ENCODE data around the gene GPRIN3.

Gene GPRIN3

GRCh38 chr4:89347363-89348025, 39.9 kb upstream of the GPRIN3 start:
- no peak for DNase-seq (ENCODE audit: low spot score)
- in situ Hi-C loops (cut with MboI; ENCODE audit: low pct_unique_long_range_greater_than_20kb, low sequenced_read_pairs, unreplicated experiment): no loop called here
- TF ChIP-seq, protein P1, sequence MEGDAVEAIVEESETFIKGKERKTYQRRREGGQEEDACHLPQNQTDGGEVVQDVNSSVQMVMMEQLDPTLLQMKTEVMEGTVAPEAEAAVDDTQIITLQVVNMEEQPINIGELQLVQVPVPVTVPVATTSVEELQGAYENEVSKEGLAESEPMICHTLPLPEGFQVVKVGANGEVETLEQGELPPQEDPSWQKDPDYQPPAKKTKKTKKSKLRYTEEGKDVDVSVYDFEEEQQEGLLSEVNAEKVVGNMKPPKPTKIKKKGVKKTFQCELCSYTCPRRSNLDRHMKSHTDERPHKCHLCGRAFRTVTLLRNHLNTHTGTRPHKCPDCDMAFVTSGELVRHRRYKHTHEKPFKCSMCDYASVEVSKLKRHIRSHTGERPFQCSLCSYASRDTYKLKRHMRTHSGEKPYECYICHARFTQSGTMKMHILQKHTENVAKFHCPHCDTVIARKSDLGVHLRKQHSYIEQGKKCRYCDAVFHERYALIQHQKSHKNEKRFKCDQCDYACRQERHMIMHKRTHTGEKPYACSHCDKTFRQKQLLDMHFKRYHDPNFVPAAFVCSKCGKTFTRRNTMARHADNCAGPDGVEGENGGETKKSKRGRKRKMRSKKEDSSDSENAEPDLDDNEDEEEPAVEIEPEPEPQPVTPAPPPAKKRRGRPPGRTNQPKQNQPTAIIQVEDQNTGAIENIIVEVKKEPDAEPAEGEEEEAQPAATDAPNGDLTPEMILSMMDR (IDR thresholded peaks at IDR 0.05; ENCODE audit: extremely low read depth, insufficient read depth, missing control alignments): no peak

DNA sequence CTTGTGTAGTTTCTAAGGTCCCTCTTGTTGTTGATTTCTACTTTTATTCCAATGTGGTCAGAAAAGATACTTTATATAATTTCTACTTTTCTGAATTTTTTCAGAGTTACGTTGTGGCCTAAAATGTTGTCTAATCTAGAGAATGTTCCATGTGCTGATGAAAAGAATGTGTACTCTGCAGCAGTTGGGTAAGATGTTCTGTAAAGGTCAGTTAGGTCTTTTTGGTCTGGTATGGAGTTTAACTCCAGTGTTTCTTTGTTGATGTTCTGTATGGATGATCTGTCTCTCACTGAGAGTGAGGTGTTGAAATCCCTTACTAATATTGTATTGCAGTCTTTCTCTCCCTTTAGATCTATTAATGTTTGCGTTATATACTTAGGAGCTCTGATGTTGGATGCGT, 37.0 kb upstream of the GPRIN3 start:
- no peak for DNase-seq (ENCODE audit: low spot score)
- in situ Hi-C loops (cut with MboI; ENCODE audit: low pct_unique_long_range_greater_than_20kb, low sequenced_read_pairs, unreplicated experiment): no loop called here
- TF ChIP-seq, protein P1 (IDR thresholded peaks at IDR 0.05; ENCODE audit: extremely low read depth, insufficient read depth, missing control alignments): no peak

DNA sequence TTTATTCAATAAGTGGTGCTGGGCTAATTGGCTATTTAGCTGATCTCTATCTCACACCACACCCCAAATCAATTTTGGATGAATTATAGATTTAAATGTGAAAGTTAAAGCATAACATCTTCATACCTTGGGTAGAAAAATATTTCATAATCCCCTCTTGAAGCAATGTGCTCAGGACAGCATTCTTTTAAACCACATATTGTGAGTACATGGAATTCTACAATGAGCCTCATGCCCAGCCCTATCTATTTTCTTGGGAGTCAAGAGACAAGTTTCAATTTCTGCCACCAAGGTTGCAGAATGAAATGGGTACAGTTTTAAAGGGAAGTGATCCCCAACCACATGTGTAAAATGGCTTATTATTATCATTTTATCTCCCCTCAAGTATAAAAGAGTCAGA, 30.6 kb upstream of the GPRIN3 start:
- in situ Hi-C loops (cut with MboI; ENCODE audit: low pct_unique_long_range_greater_than_20kb, low sequenced_read_pairs, unreplicated experiment): no loop called here
- DNase-seq (ENCODE audit: low spot score): no peak
- TF ChIP-seq, protein P1 (IDR thresholded peaks at IDR 0.05; ENCODE audit: extremely low read depth, insufficient read depth, missing control alignments): no peak

GRCh38 chr4:89337681-89338080, 30.1 kb upstream of the GPRIN3 start:
- TF ChIP-seq, protein P1 (IDR thresholded peaks at IDR 0.05; ENCODE audit: extremely low read depth, insufficient read depth, missing control alignments): no peak
- in situ Hi-C loops (cut with MboI; ENCODE audit: low pct_unique_long_range_greater_than_20kb, low sequenced_read_pairs, unreplicated experiment): no loop called here
- DNase-seq (ENCODE audit: low spot score): no peak

DNA sequence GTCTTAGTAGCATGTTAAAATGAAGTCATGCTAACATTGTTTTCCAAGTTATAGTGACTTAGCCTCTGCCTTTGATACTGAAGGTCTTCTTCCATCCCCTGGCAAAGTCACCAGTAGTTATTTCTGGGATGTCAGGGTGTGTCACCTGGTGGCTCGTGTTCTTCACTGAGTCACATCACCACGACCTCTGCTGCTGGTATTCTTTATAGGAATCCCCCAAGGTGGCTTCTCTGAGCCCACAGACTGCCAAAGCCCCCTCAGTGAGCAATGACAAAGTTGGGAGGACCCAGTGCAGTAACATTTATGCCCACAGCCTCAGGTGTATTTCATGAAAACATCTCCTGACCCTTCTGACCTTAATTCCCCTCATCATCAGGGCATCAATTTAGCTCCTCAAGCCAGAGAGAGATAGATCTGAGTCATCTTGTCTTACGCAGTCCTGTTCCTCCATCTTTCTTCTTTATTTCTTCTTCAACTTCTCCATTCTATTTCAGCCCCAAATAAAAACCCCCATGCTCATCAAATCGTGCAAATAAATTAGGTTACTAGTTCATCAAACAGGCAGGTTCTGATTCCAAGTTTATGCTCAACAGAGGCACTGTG, 29.3 kb upstream of the GPRIN3 start:
- TF ChIP-seq, protein P1 (IDR thresholded peaks at IDR 0.05; ENCODE audit: extremely low read depth, insufficient read depth, missing control alignments): no peak
- DNase-seq (ENCODE audit: low spot score): no peak
- in situ Hi-C loops (cut with MboI; ENCODE audit: low pct_unique_long_range_greater_than_20kb, low sequenced_read_pairs, unreplicated experiment): no loop called here

GRCh38 chr4:89334830-89335229, 27.2 kb upstream of the GPRIN3 start:
- TF ChIP-seq, protein P1 (IDR thresholded peaks at IDR 0.05; ENCODE audit: extremely low read depth, insufficient read depth, missing control alignments): no peak
- in situ Hi-C loops (cut with MboI; ENCODE audit: low pct_unique_long_range_greater_than_20kb, low sequenced_read_pairs, unreplicated experiment): no loop called here
- DNase-seq (ENCODE audit: low spot score): no peak
